NCI-H748 treated with DMSO at 0.1 percent for 48 hours (cell line): Measurements from ENCODE around the gene SLC37A3.
"Not testable (repeated sequence)": the region's sequence is repeated elsewhere in the genome, so short reads cannot be mapped to it uniquely, and the experiment has no call there.

Experiments
- DNase-seq: peaks from one replicate; lab custom pipeline; 2025; lab: John Stamatoyannopoulos, UW

The SLC37A3 gene

DNA sequence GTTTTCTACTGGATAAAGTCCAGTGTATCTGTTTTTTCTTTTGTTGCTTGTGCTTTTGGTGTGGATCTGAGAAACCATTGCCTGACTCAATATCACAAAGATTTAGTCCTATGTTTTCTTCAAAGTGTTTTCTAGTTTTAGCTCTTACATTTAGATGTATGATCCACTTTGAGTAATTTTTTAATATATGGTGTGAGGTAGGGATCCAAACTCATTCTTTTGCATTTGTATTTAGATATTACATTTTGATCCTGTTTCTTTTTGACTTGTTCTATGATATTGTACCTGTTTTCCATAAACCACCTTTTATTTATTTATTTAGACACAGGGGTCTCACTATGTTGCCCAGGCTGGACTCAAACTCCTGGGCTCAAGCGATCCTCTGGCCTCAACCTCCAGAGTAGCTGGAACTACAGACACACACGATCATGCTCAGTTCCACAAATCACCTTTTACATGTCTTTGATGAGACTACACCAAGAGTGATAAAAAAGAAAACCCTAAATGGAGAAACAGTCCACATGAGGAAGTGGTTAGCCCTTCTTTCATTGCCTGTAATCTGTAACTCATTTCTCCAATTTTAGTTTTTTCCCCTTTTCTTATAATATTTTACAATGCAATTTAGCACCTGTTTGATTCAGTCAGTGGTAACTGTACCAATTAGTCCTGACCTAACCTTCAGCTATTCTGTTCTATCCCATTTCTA is 86.0 kb downstream of the SLC37A3 start:
- no peak for DNase-seq

DNA sequence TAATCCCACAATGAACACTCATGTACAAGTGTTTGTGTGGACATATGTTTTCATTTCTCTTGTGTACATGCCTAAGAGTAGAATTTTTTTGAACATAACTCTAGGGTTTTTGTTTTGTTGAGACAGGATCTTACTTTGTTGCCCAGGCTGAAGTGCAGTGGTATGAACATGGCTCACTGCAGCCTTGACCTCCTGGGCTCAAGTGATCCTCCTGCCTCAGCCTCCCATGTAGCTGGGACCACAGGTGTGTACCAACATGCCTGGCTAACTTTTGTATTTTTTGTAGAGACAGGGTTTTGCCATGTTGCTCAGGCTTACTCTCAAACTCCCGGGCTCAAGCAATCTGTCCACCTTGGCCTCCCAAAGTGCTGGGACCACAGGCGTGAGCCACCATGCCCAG is 87.2 kb downstream of the SLC37A3 start:
- not testable (repeated sequence) for DNase-seq

DNA sequence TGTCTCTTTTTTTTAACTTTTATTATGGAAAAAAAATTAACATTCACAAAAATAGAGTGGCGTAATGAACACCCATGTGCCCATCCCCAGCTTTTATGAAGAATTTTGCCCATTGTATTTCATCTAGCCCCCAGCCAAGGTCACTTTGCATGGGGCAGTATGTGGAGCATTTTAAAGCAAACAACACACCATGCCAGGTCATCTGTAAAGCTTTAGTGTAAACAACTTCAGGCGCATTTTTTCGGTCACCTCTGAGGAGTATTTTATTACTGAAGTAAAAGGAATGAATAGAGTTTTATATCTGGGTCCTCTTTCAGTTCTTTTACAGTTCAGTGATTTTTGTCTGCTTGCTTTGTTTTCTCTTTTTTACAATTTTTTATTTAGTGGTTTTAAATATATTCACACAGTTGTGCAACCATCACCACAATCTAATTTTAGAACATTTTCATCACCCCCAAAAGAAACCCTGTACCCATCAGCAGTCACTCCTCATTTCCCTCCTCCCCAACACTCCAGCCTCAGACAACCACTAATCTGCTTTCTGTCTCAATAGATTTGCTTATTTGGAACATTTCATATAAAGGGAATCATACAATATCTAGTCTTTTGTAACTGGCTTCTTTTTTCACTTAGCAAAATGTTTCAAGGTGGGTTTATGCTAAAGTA is 87.9 kb downstream of the SLC37A3 start:
- DNase-seq: no peak

DNA sequence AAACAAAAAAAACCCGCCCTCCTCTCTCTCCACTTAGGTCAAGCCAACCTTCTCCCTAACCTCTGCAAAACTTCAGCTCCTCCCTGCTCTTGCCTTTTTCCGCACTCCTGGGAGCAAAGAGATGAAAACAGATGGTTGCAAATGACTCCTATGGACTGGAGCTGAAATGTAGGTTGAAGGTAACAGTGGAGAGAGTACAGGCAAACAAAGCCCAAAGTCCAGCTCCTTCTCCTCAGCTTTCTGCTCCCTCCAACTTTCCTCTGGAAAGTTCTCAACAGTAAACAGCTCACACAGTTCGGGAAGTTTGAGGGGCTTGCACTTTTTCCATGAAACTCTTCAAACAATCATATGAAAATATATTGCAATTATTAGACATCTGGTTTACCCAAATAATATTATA is 90.3 kb downstream of the SLC37A3 start:
- DNase-seq: no peak

DNA sequence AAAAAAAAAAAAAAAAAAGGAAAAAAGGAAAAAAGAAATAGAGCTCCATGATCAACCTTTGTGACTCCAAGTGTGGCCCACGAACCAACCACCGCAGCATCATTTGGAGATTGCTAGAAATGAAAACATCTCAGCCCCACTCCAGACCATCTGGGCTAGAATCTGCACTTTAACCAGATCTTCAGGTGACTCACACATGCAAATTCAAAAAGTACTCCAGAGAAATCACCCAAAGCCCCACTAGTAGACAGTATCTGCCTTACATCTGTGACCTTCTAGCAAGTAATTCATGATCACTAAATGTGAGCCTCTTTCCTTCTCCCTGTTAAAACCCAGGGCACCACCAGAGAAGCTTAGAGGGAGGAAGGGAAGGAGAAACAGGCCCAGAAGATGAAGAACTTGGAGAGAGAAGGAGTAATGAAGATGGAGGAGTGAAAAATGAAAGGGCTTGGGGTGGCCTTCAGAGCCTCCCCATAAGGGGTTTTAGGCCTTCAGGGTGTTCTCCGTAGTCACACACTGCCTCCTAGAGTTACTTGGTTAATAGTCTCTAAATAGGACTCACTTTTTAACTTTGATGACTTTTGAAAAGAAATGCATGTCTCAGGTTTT is 94.0 kb downstream of the SLC37A3 start:
- DNase-seq: no peak

DNA sequence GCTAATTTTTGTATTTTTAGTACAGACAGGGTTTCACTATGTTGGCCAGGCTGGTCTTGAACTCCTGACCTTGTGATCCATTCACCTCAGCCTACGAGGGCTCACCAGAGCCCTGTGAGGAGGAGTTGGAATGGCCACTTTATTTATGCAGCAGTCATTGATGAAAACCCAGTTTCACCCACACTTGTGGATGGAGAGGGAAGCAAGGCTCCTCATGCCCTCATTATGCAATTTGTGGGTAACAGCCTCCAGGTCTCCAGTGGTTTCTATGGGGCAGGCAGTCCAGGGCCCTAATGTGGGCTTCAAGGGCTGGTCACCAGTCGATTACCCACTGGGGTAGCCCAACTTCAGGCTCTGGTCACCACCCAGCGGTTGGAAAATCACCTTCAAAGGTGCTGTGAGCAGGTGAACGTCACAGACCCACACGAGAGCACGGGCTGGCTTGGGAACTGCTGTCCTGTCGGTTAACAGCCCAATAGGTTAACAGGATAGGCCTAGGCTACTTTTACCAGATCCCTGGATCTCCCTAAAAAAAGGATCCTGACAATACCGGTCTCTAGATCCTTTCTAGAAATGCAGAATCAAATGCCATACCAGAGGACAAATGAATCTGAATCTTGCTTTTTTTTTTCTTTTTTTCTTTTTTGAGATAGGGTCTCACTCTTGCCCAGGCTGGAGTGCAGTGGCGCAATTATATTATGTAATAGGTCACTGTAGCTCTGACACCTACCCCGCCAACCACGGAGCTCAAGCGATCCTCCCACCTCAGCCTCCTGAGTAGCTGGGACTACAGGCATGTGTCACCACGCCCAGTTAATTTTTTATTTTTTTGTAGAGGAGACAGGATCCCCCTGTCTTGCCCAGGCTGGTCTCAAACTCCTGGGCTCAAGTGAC is 97.8 kb downstream of the SLC37A3 start:
- no peak for DNase-seq

DNA sequence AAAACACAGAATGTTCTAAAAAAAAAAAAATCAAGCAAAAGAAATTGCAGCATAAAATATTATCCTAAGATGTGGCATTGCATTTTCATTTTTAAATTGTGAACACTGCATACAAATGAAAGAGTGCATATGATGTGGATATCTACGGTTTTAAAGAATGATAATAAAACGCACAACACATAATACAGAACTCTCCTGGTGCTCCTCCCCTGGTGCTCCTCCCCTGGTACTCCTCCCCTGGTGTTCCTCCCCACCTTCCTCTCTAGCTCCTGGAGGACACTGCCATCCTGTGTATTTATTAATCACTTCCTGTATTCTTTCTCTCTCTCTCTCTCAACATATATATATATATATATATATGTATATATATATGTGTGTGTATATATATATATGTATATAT is 100.1 kb downstream of the SLC37A3 start:
- DNase-seq: no peak

DNA sequence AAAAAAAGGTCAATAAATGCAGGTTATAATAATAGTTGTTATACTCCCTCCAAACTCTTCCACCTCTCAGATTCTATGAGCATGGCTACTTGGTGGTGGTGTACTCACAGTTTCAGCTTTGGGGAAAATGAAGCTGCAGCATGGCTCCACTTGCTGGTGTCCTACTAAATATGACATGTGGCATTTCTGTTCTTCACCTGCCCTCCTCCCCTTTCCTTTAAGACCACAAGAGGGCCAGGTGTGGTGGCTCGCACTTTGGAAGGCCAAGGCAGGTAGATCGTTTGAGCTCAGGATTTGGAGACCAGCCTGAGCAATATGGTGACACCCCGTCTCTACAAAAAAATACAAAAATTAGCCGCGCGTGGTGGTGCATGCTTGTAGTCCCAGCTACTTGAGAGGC is 101.1 kb downstream of the SLC37A3 start:
- no peak for DNase-seq

DNA sequence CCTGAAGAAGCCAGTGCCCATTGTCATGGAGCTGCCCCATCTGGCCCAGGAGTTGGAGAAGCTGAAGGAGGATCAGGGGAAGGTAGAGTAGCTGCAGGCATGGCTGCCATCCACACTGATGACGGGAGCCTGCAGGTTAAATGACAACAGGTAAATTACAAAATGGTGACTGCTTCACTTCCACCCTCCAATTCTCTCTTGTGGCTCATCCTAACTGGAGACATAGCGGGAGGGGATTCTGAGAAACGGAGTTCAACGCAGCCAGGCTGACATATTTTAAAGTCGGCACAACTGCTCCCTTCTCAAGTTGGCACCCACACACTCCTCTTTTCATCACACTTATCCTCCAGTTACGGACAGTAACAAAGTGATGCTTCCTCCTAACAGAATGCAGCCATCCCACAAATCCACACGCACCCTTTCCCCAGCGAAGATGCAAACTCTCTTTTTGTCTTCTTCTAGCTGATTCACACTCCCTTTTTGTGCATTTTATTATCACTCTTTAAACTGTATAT is 103.0 kb downstream of the SLC37A3 start:
- no peak for DNase-seq

DNA sequence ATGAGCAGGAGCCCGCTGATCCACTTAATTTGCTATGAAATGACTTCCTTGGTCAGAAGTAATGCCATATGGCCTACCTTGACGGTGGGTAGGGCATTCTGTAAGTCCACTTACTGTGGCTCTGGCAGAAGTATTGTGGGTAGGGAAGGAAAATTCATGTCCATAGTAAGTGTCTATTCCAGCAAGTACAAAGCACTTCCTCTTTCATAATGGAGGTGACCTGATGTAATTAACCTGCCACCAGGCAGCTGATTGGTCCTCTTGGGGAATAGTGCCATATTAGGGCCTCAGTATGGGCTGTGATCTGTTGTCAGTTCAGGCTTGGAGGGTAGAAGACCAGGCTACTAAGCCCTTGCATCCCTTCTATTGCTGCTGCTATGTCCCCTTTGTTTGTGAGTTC is 103.9 kb downstream of the SLC37A3 start:
- no peak for DNase-seq

DNA sequence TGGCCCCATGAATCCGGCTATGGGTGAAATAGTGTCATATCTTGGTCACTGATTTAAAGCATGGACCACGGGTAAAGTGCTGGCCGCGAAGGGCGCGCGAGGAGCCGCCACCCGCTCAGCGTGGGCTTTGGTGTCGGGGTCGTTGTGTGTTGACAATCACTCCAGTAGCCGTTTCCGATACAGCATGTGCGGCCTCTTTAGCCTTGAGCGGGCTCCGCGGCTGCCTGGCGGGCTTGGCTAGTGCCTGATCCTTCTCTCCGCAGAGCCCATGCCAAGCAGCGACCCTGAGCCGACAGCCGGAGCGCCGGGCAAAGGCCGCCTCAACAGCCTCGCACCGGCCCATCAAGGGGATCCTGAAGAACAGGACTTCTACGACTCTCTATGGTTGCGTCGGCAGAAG is 105.9 kb downstream of the SLC37A3 start:
- DNase-seq: no peak

DNA sequence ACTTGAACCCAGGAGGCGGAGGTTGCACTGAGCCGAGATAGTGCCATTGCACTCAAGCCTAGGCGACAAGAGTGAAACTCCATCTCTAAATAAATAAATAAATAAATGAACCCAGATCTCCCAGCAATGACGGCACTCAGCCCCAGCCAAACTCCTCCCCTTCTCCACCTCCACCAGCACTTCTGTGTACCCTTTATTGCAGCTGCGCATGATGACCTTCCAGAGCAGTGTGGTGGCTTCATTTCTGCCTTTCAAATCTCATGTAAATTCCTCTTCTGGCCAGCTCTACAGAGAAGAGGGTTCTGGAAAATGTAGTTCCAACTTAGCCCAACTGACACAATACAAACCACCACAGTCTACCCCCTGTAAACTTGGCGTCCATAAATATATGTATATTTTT is 108.5 kb downstream of the SLC37A3 start:
- no peak for DNase-seq

DNA sequence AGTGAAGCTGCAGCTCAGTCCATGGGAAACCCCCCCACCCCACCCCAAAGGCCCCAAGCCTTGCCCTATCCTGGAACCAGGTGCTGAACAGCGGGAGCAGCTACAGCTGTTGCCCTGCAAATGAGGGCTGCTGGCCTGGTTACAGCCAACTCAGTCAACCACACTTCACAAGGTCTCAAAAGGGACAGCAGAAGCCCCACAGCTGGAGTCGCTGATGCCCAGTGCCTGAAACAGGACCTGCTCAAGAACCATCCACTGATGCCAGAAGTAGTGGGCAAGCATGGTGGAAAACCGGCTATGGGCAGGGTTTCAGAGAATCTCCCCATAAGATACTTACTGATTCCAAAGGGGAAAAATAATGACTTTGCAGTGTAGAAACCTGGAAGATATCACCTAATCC is 110.3 kb downstream of the SLC37A3 start:
- DNase-seq: no peak

DNA sequence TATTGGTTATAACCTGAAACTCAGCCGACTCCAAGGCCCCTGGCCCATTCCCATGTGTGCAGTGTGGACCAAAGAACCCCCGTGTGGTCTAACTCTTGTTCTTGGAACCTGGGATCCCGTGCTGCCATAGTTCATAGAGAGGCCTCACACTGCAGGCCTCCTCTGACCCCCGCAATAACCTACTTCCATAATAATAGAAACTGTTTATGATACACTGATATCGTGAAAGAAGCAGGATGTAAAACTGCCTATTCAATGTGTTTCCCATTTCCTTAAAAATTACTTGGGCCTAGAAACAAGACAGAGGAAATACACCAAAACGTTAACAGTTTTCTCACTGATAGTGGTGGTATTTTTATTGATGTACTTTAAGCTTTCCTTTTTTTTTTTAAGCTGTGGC is 112.4 kb downstream of the SLC37A3 start:
- no peak for DNase-seq

DNA sequence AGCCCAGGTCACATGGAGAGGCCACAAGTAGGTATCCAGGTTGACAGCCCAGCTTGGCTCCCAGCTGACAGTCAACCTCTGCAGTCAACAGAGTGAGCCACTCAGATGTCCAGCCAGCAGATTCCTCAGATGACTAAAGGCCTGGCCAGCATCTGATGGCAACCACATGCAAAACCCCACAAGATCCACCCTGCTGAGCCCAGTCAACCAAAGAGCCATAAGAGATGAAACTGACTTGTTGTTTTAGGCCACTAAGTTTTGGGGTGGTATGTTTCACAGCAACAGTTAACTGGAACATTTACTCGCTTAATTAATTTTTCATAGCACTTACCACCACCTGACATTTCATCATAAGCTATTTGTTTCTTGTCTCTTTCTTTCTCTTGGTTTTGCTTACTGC is 114.3 kb downstream of the SLC37A3 start:
- DNase-seq: no peak
